Activated naive CD8-positive, alpha-beta T cell treated with anti-CD3 and anti-CD28 coated beads, Interleukin-2, amount 10 ng/mL, durations not matched to agents 7 days and 5 days (primary cell): ENCODE results near the gene MTFP1. TPM values are rescaled to one million over a fixed set of nuclear protein-coding genes. Genes with fewer than 3 reads are reported as not detected.

Source experiments
- ATAC-seq: fragments of 150-1000 bp; cut with Tn5 transposase; one replicate; pipeline ENCODE4 v1.10.0; 2021; ENCODE audit warnings: low read depth, moderate library complexity
- POLR2A ChIA-PET: fragments of 350-600 bp; sonication (Branson Sonifier 250); formaldehyde crosslinking; loops from one replicate; lab custom pipeline; 2021; ENCODE audit warnings: antibody characterized with exemption; lab: Charles Lee
- DNase-seq: peaks from one replicate; pipeline ENCODE4 v3.0.0; 2021
- H3K27ac Mint-ChIP-seq: one replicate; pipeline ENCODE4 v1.8.0; 2022; ENCODE audit warnings: mild to moderate bottlenecking, mixed read lengths
- H3K27me3 Mint-ChIP-seq: one replicate; pipeline ENCODE4 v1.8.0; 2022; ENCODE audit warnings: mild to moderate bottlenecking, moderate library complexity, mixed read lengths
- H3K36me3 Mint-ChIP-seq: one replicate; pipeline ENCODE4 v1.8.0; 2021; ENCODE audit warnings: mild to moderate bottlenecking, mixed read lengths
- H3K4me1 Mint-ChIP-seq: one replicate; pipeline ENCODE4 v1.8.0; 2021; ENCODE audit warnings: mixed read lengths
- H3K4me3 Mint-ChIP-seq: one replicate; pipeline ENCODE4 v1.8.0; 2022; ENCODE audit warnings: mild to moderate bottlenecking, moderate library complexity, mixed read lengths
- H3K9me3 Mint-ChIP-seq: one replicate; pipeline ENCODE4 v1.8.0; 2021; ENCODE audit warnings: mixed read lengths
- total RNA-seq, 2 experiments: library from RNA; stranded (reverse); gene quantifications; one replicate each; pipeline ENCODE4 v1.2.3, GENCODE V29; 2021

Gene MTFP1, protein sequence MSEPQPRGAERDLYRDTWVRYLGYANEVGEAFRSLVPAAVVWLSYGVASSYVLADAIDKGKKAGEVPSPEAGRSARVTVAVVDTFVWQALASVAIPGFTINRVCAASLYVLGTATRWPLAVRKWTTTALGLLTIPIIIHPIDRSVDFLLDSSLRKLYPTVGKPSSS
- 10 to 100 TPM; 63.3 to 64.8 TPM for total RNA-seq

DNA sequence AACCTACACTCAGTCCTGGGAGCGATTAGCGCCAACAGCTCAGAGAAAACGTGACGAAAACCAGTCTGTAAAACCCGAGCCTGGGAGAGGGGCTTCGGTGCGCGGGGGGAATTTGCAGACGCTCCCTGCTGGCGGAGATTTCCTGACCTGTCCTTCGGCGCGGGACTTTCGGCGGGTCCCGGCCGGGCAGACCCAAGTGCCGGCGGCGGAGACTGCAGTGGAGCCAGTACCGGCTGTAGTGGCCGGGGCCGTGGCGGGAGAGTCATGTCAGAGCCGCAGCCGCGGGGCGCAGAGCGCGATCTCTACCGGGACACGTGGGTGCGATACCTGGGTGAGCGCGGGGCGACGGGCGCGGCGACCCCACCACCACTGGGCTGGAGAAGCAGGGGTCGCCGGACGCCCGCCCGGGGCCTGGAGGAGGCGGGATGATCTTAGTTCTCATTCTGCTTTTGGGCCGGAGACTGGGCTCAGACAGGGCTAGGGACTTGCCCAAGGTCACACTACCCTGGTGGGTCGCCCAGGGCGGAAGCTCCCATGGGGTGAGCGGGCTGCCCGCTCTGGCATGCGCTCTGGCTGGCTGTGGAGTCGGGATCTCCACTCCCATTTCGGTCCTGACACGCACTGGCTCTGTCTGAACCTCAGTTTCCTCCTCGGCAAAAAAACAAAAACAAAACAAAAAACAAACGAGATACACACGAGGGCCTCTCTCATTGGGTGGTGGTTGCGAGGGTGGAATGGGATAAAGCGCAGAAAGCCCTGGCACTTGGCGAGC lies at the start of gene MTFP1:
Gene MTFP1 (plus strand): TSS at position 153 of the 772 bp plus-strand sequence. CDS start 112 bp downstream, at position 265.
- DNase-seq (peak; percentile 71), ATAC-seq (peak; percentile 2)
- Mint-ChIP-seq H3K36me3 (peaks cover 29% of the 10 kb centered on the region), H3K4me3 (peak within 1 kb of the TSS; percentile 98), H3K27ac (peak within 1 kb of the TSS; percentile 98), H3K4me1 (peaks cover 40% of the 10 kb centered on the region), H3K27me3 (no peaks in the 10 kb centered on the region), H3K9me3 (no peaks in the 10 kb centered on the region)
- POLR2A ChIA-PET, result interaction anchor here (0.6 to 6.0 kb wide), 6 partner anchors 9 to 872 kb away, joined by 3 to 156 read pairs (median 18); partner anchors contain the start of genes SEC14L2 and THOC5

DNA sequence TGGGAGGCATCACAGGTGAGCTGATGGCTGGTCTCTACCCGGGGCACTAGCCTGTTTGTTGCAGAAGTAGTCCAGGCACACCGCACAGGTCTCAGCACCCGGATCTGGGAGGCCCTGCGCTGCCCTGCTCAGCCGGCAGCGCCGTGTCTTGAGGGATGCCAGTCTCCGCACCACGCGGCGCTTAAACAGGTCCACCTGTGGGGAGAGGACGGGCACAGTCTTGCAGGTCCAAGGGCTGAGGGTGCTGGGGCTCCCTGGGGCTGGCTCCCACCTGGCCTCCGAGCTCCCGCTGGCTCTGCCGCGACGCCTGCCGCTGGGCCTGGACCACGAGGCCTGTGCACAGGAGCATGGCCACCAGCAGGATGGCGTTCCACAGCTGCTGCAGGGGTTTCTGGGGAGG lies 45.6 kb upstream of the MTFP1 start:
- H3K36me3 Mint-ChIP-seq, result peaks cover 7% of the 10 kb centered on the region
- H3K9me3 Mint-ChIP-seq, result no peaks in the 10 kb centered on the region
- peaks cover 2% of the 10 kb centered on the region for H3K4me1 Mint-ChIP-seq
- no peak overlapping the region for H3K4me3 Mint-ChIP-seq
- POLR2A ChIA-PET, result interaction anchor here (0.8 kb wide), 1 partner anchor 92 kb away, joined by 3 read pairs; no protein-coding TSS in a partner anchor
- DNase-seq (no peak), ATAC-seq (no peak)
- H3K27me3 Mint-ChIP-seq, result no peaks in the 10 kb centered on the region
- H3K27ac Mint-ChIP-seq, result no peak overlapping the region

DNA sequence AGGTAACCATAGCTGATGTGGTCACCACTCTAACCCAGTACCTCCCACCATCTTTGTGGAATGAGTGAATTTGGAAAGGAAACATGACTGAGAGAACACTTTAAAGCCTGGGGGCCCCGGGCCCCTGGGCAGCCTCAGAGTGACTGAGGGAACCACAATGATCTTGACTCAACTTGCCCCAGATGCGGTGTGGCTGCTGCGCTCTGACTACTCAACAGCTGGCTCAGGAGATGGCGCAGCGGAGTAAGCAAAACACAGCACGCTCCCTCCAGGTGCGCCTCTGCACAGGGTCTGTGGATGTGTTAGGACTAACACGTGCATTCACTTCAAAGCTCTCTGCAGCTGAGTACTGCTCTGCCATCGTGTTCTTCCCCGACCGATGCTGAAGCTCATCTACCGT lies 44.3 kb upstream of the MTFP1 start:
- Mint-ChIP-seq H3K27me3 (no peaks in the 10 kb centered on the region), H3K9me3 (no peaks in the 10 kb centered on the region), H3K4me1 (peaks cover 5% of the 10 kb centered on the region), H3K36me3 (peaks cover 7% of the 10 kb centered on the region), H3K27ac (no peak overlapping the region), H3K4me3 (no peak overlapping the region)
- POLR2A ChIA-PET, result interaction anchor here (0.8 to 1.8 kb wide), 3 partner anchors 11 to 114 kb away, joined by 3 to 4 read pairs (median 3); partner anchors contain the start of gene TBC1D10A
- no peak for ATAC-seq
- DNase-seq, result no peak

DNA sequence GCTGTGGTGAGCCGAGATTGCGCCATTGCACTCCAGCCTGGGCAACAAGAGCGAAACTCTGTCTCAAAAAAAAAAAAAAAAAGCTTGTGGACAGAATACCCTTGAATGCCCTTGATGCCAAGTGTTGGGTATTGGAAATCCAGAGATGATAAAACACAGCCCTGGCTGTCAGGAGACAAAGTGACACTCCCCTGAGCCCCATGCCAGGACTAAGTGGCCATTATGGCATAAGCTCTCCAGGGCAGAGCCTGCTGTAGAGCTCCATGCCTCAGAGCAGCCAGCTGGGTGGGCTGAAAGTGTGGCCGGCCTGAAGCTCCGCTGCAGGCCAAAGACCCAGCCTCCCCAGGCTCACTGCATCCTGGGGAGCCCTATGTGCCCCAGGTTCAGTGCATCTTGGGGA lies 43.2 kb upstream of the MTFP1 start:
- Mint-ChIP-seq H3K4me1 (peaks cover 8% of the 10 kb centered on the region), H3K4me3 (no peak overlapping the region), H3K27me3 (no peaks in the 10 kb centered on the region), H3K36me3 (peaks cover 7% of the 10 kb centered on the region), H3K9me3 (no peaks in the 10 kb centered on the region), H3K27ac (no peak overlapping the region)
- no peak for ATAC-seq
- POLR2A ChIA-PET, result interaction anchor here (1.8 kb wide), 1 partner anchor 10 kb away, joined by 4 read pairs; no protein-coding TSS in a partner anchor
- no peak for DNase-seq

DNA sequence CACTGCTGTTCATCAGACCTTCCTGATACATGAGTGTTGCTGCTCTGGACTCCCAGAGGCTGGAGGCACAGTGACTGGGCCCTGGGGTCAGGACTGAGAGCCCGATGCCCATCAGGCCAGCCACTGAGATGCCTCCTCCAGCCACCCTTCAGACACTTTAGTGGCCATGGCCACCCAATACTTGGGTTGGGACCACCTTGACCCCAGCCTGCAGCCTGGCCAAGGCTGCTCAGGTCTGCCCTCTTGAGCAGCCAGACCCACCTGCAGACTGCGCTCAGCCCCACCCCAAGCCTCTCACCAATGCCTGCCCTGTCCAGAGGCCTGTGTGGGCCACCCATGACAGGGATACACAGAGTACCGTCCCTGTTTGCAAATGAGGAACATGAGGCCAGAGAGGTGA lies 42.5 kb upstream of the MTFP1 start:
- Mint-ChIP-seq H3K27ac (no peak overlapping the region), H3K36me3 (peaks cover 7% of the 10 kb centered on the region), H3K27me3 (no peaks in the 10 kb centered on the region), H3K4me1 (peaks cover 11% of the 10 kb centered on the region), H3K4me3 (no peak overlapping the region), H3K9me3 (no peaks in the 10 kb centered on the region)
- POLR2A ChIA-PET, result interaction anchor here (1.8 kb wide), 1 partner anchor 9 kb away, joined by 4 read pairs; no protein-coding TSS in a partner anchor
- DNase-seq, result no peak
- ATAC-seq, result no peak

DNA sequence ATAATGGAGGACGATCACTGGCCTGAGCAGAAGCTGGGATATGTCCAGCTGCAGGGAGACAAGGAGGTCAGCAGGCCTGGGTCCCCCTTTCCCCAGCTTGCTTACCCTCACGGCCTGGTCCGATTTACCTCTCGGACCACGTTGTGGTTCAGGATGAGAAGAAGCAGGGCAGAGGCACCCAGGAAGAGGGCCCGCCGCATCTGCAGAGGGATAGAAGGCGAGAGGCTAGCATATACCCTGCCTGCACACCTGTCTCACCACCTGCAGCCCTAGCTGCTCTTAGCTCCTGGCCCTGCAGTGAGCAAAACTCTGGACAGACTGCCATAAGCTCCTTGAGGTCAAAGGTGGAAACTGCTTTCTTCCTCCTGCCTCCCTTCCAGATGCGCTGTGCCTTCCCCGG lies 39.6 kb upstream of the MTFP1 start:
- H3K27ac Mint-ChIP-seq, result no peak overlapping the region
- peaks cover 11% of the 10 kb centered on the region for H3K4me1 Mint-ChIP-seq
- peak overlapping the region; percentile 86 for H3K4me3 Mint-ChIP-seq
- H3K27me3 Mint-ChIP-seq, result no peaks in the 10 kb centered on the region
- no peaks in the 10 kb centered on the region for H3K9me3 Mint-ChIP-seq
- DNase-seq (no peak), ATAC-seq (no peak)
- POLR2A ChIA-PET, result interaction anchor here (0.6 to 10.5 kb wide), 2 partner anchors 29 to 96 kb away, joined by 3 to 100 read pairs; partner anchors contain the start of genes CASTOR1, CCDC157 and SF3A1
- peaks cover under 1% of the 10 kb centered on the region for H3K36me3 Mint-ChIP-seq

DNA sequence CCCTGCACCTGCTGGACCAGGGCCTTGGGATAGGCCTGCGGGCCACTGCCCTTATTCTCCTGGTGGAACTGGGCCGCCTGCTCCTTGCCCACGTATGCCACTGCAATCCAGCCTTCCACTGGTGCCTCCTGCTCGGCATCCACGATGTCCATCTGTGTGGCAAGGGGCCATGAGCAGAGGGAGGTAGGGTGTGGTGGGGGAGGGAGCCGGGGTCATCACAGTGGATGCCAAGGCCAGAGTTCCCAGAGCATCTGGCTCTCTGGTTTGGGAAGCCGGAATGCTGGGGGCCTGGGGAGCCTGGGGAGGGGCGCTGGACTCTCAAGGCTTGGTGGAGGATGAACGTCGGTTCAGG lies 39.0 kb upstream of the MTFP1 start:
- Mint-ChIP-seq H3K9me3 (no peaks in the 10 kb centered on the region), H3K4me1 (peaks cover 15% of the 10 kb centered on the region), H3K36me3 (no peaks in the 10 kb centered on the region), H3K27ac (peak overlapping the region; percentile 75), H3K4me3 (peak overlapping the region; percentile 86), H3K27me3 (no peaks in the 10 kb centered on the region)
- POLR2A ChIA-PET, result interaction anchor here (10.5 kb wide), 1 partner anchor 97 kb away, joined by 100 read pairs; the partner anchor contains the start of gene CASTOR1
- ATAC-seq (no peak), DNase-seq (no peak)

DNA sequence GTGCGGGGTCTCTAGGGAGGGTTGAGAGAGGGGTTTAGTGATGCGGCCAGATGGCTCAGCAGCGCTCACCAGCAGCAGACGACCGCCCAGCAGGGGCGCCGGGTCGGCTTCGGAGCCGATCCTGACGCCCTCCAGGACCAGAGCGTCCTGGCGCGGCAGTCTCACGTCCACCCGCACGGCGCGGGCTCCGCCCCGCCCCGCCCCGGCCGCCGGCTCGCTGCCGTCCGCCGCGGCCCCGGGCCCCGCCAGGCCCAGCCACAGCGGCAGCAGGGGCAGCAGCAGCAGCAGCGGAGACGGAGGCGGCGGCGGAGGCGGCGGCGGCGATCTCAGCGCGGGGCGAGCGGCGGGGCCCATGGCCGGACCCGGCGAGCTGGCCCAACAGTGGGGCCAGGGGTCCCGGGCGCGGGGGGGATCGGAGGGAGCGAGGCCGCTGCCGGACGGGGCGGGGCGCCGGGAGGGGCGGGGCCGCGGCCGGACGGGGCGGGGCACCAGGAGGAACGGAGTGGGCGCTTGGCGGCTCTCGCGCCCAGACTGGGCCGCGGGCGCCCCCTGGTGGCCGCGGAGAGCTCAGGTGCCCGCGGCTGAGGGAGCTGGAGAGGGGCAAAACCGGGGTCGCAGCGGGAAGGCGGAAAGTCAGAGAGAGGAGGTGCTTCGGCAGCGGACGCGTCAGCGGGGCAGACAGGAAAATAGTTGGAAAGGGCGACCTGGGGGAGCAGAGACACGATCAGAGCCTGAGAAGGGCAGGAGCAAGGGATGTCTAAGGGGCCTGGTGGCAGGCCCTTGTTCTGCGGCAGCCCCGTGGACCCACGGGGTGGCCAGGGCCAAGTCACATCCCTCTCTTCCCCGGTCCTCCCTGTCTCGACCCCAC lies 38.4 kb upstream of the MTFP1 start, which contains the start of gene RNF215:
Gene RNF215 (minus strand): TSS at position 452 of the 868 bp plus-strand sequence. CDS start 98 bp downstream, at position 354.
- Mint-ChIP-seq H3K4me3 (peak within 1 kb of the TSS; percentile 88), H3K27me3 (no peaks in the 10 kb centered on the region), H3K4me1 (peaks cover 21% of the 10 kb centered on the region), H3K36me3 (no peaks in the 10 kb centered on the region), H3K9me3 (no peaks in the 10 kb centered on the region), H3K27ac (peak within 1 kb of the TSS; percentile 90)
- peak; percentile 79 for ATAC-seq
- peak; percentile 95 for DNase-seq
- POLR2A ChIA-PET, result interaction anchor here (0.6 to 10.5 kb wide), 4 partner anchors 30 to 790 kb away, joined by 3 to 100 read pairs (median 7); partner anchors contain the start of genes CASTOR1, CCDC157, SF3A1 and TBC1D10A

DNA sequence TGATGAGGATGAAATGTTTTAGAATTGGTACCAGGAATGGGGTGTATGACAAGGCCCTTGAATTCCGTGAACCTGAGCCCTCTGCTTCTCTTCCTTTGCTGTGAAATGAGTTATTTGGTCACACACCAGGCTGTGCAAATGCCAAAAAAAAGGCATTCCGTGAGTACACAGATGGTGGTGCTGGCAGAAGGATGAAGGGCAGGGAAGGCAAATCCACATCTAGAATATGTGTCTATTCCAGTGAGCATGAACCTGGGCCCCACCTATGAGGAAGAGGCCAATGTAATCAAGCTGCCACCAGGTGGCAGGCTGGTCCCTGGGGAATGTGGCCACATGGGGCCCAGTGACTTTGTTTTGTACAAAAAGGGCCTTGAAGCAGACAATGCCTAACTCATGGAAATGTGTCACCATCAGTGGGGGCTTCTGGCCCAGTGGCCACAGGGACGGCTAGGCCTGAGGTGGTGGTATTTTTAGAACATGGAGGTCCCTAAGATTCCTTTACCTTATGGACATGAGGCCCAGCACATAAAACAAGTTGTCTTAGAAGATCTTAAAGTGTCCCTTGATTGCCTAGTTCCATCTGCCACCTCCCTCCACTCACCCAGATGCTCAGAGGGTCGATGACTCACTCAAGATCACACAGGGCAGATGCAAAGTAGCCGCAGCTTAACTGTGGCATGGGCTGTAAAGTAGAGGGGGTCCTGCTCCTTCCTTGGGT lies 34.4 kb upstream of the MTFP1 start:
- Mint-ChIP-seq H3K4me3 (peak overlapping the region; percentile 36), H3K36me3 (no peaks in the 10 kb centered on the region), H3K27ac (peak overlapping the region; percentile 93), H3K4me1 (peaks cover 36% of the 10 kb centered on the region), H3K9me3 (no peaks in the 10 kb centered on the region), H3K27me3 (no peaks in the 10 kb centered on the region)
- POLR2A ChIA-PET, result interaction anchor here (0.9 to 10.5 kb wide), 5 partner anchors 11 to 101 kb away, joined by 3 to 156 read pairs (median 9); partner anchors contain the start of genes CASTOR1 and MTFP1
- peak; percentile 63 for ATAC-seq
- DNase-seq, result peak; percentile 81

DNA sequence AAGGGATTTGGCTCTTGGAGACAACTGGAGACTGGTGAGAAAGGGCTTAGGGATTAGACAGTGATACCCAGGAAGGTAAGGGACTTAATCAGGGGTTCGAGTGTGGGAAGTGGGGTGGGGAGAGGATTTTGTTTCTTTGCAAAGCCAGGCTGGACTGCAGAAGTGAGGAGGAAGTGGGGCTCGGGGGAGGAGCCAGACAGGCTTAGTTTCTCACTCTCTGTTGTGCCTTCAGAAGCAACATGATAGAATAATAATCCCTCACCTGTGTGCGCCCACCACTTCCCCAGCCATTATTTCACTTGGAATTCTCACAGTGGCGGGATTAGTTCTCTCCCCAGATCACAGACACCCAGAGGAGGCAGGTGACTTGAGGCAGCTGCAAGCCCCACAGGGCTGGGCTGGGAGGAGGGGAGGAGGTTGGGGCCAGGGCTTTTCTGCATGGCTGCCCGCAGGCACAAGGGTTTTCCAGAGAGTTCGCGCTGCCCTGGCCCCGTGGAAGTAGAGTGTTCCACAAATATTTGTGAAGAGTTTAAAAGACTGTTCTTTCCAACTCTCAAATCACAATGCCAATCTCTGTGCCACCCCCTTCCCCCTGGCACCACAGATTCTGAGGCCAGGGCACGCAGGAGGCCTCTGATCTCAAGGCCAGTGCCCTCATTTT lies 32.8 kb upstream of the MTFP1 start:
- Mint-ChIP-seq H3K4me1 (peaks cover 37% of the 10 kb centered on the region), H3K4me3 (peak overlapping the region; percentile 69), H3K27ac (peak overlapping the region; percentile 93), H3K36me3 (no peaks in the 10 kb centered on the region), H3K27me3 (no peaks in the 10 kb centered on the region), H3K9me3 (no peaks in the 10 kb centered on the region)
- POLR2A ChIA-PET, result interaction anchor here (0.7 to 10.5 kb wide), 6 partner anchors 11 to 103 kb away, joined by 3 to 156 read pairs (median 7); partner anchors contain the start of genes CASTOR1, CCDC157, MTFP1 and SF3A1
- peak; percentile 49 for DNase-seq
- ATAC-seq, result peak; percentile 40

DNA sequence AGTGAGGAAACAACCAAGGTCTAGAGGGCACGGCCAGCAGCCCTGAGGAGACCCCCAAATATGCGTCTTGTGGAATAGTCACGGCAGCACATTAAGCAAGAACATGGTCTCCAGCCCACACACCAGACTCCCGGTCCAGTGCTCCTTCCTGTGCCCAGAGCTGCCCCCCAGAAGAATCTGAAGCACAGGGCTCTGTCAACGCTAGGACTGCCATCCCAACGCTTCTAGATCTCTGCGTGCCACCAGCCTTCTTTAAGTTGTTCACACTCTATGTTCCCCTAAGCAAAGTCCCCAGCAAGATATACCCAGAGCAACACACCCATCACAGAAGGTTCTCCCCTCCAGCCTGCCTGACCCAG lies 32.3 kb upstream of the MTFP1 start:
- H3K9me3 Mint-ChIP-seq, result no peaks in the 10 kb centered on the region
- H3K4me3 Mint-ChIP-seq, result peak overlapping the region; percentile 51
- peak overlapping the region; percentile 93 for H3K27ac Mint-ChIP-seq
- POLR2A ChIA-PET, result interaction anchor here (2.0 to 10.5 kb wide), 3 partner anchors 31 to 104 kb away, joined by 5 to 156 read pairs (median 100); partner anchors contain the start of genes CASTOR1, CCDC157, MTFP1 and SF3A1
- no peaks in the 10 kb centered on the region for H3K36me3 Mint-ChIP-seq
- H3K4me1 Mint-ChIP-seq, result peaks cover 42% of the 10 kb centered on the region
- no peak for DNase-seq
- H3K27me3 Mint-ChIP-seq, result no peaks in the 10 kb centered on the region
- ATAC-seq, result no peak
